ENCODE data around the gene CPNE4. TPM values are rescaled to one million over a fixed set of nuclear protein-coding genes. Genes with fewer than 3 reads are reported as not detected.

Gene CPNE4
- total RNA-seq, 4 donors from 2014 or later, result not detected

- DNase-seq, result no peak
- no peak overlapping the region for H3K27ac ChIP-seq
- ATAC-seq, result no peak
- TF ChIP-seq POLR2A (IDR thresholded peaks at IDR 0.05), result no peak
- no peak for TF ChIP-seq CTCF (IDR thresholded peaks at IDR 0.05 in 4 of 5, conservative IDR thresholded peaks at IDR 0.05 in 1 of 5)
- no peak overlapping the region for H3K4me3 ChIP-seq
- no peaks in the 10 kb centered on the region for H3K9me3 ChIP-seq
- no peaks in the 10 kb centered on the region for H3K36me3 ChIP-seq
- H3K4me1 ChIP-seq, result peaks cover 0 to 2% of the 10 kb centered on the region in 2 donors
- H3K27me3 ChIP-seq, result no peaks in the 10 kb centered on the region
- in situ Hi-C loops (cut with MboI; ENCODE audit: low sequenced_read_pairs in 4 of 4), result no loop called here
- intact Hi-C loops (cut with DNase I; ENCODE audit: low total_unique reads), result no loop called here
These were observed 484.0 kb downstream of the CPNE4 start for GRCh38 chr3:131550562-131551465.

- intact Hi-C loops (cut with DNase I; ENCODE audit: low total_unique reads), result no loop called here
These were observed 485.5 kb downstream of the CPNE4 start for GRCh38 chr3:131549340-131549739.

GRCh38 chr3:131547585-131547984 lies 487.2 kb downstream of the CPNE4 start:
- DNase-seq (no peak), ATAC-seq (no peak)
- Histone ChIP-seq H3K36me3 (no peaks in the 10 kb centered on the region), H3K27ac (no peak overlapping the region), H3K4me1 (peaks cover 4 to 18% of the 10 kb centered on the region in 2 donors), H3K9me3 (no peaks in the 10 kb centered on the region), H3K4me3 (no peak overlapping the region), H3K27me3 (no peaks in the 10 kb centered on the region)
- TF ChIP-seq POLR2A (IDR thresholded peaks at IDR 0.05) (no peak), CTCF (IDR thresholded peaks at IDR 0.05 in 4 of 5, conservative IDR thresholded peaks at IDR 0.05 in 1 of 5) (no peak)
- intact Hi-C loops (cut with DNase I; ENCODE audit: low total_unique reads) (no loop called here), in situ Hi-C loops (cut with MboI; ENCODE audit: low sequenced_read_pairs in 4 of 4) (no loop called here)

More at GRCh38 chr3:131549340-131549739, 485.5 kb downstream of the CPNE4 start:
- no peak for TF ChIP-seq POLR2A (IDR thresholded peaks at IDR 0.05)
- TF ChIP-seq CTCF (IDR thresholded peaks at IDR 0.05 in 4 of 5, conservative IDR thresholded peaks at IDR 0.05 in 1 of 5), result no peak
- H3K4me3 ChIP-seq, result no peak overlapping the region
- in situ Hi-C loops (cut with MboI; ENCODE audit: low sequenced_read_pairs in 4 of 4), result no loop called here
- H3K4me1 ChIP-seq, result peaks cover 0 to 7% of the 10 kb centered on the region in 2 donors
- ATAC-seq (no peak), DNase-seq (no peak)
- no peak overlapping the region for H3K27ac ChIP-seq
- no peaks in the 10 kb centered on the region for H3K36me3 ChIP-seq
- H3K9me3 ChIP-seq, result no peaks in the 10 kb centered on the region
- no peaks in the 10 kb centered on the region for H3K27me3 ChIP-seq

- H3K27ac ChIP-seq, result no peak overlapping the region
- H3K4me3 ChIP-seq, result no peak overlapping the region
- H3K36me3 ChIP-seq, result no peaks in the 10 kb centered on the region
- no peak for TF ChIP-seq CTCF (IDR thresholded peaks at IDR 0.05 in 4 of 5, conservative IDR thresholded peaks at IDR 0.05 in 1 of 5)
- no peak for TF ChIP-seq POLR2A (IDR thresholded peaks at IDR 0.05)
- in situ Hi-C loops (cut with MboI; ENCODE audit: low sequenced_read_pairs in 4 of 4) (no loop called here), intact Hi-C loops (cut with DNase I; ENCODE audit: low total_unique reads) (no loop called here)
- no peaks in the 10 kb centered on the region for H3K9me3 ChIP-seq
- no peak for DNase-seq
- no peaks in the 10 kb centered on the region for H3K27me3 ChIP-seq
- peaks cover 4 to 18% of the 10 kb centered on the region in 2 donors for H3K4me1 ChIP-seq
- no peak for ATAC-seq
These were observed 488.4 kb downstream of the CPNE4 start for GRCh38 chr3:131546441-131546840.
